Epithelial cell of proximal tubule (primary cell): ENCODE results near the gene SPTLC1. TPM values are rescaled to one million over a fixed set of nuclear protein-coding genes. Genes with fewer than 3 reads are reported as not detected.

Experiments
- DNase-seq: peaks from one replicate; pipeline ENCODE4 v3.0.0-alpha.2; 2011; ENCODE audit warnings: low read depth
- H3K4me3 ChIP-seq: 2 replicates; pipeline ENCODE4 v1.5.1; 2011; ENCODE audit warnings: low read depth, mild to moderate bottlenecking, low read length
- CTCF ChIP-seq: conservative IDR thresholded peaks from 2 replicates; pipeline ENCODE4 v1.5.1; 2012; ENCODE audit warnings: low read depth, mild to moderate bottlenecking, low read length
- total RNA-seq: library from RNA; depleted of rRNA; stranded (reverse); fragments of >200 nt; gene quantifications from 2 replicates; pipeline ENCODE4 v1.2.3, GENCODE V29; 2015

The SPTLC1 gene
- total RNA-seq, 1 donor from 2014 or later = 84.4 TPM

DNA sequence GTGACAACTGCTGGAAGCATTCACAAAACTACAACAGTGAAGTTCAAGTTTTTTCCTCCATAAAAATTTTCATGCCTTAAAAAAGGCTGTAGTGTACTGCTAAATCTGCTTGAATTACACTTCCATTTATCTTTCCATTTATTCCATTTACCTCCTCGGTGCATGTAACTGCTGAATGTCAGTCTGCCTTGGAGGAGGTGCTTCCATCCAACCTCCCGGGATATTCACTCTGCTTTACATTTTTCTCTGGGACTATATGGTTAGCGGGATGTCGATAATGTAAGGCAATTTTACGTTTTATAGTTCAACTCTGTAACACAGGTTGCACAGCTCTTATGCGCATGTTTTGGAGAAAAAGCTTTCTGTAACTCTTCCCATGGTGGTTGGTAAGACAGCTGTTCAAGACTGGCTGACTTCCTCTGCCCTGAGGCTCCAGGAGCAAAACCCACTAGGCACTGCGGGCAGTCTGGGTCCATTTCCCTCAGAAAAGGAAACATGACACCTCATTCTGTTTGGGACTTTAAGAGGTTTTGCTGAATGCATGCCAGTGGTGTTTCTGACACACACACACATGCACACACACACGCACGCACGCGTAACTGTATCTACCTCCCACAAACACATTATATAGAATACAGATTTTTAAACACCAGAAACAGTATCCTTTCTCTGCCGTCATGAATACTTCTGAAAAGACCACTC is 66.1 kb downstream of the SPTLC1 start:
- no peak for DNase-seq
- no peak overlapping the region for H3K4me3 ChIP-seq
- TF ChIP-seq CTCF = no peak

- TF ChIP-seq CTCF = no peak
- H3K4me3 ChIP-seq = no peak overlapping the region
- no peak for DNase-seq
These were observed 67.7 kb downstream of the SPTLC1 start for GRCh38 chr9:92047500-92047899.

DNA sequence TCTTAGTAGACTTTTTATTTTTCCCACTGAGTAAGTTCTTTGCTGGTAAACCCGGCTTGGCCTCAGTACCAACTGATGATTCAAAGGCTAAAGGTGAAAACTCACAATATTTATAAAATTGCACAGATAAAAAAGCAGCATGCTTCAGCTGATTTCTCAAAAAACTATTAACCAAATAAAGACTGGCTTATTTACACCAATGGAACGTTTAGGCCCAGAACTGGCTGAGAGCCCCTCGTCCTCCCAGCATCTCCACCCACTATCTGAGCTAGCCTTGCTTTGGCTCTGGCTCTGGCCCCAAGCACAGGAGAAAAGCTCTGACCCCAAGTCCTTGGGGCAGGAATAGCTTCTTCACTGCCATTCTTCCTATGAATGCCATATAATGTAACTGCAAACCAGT is 68.5 kb downstream of the SPTLC1 start:
- TF ChIP-seq CTCF = no peak
- no peak overlapping the region for H3K4me3 ChIP-seq
- no peak for DNase-seq

DNA sequence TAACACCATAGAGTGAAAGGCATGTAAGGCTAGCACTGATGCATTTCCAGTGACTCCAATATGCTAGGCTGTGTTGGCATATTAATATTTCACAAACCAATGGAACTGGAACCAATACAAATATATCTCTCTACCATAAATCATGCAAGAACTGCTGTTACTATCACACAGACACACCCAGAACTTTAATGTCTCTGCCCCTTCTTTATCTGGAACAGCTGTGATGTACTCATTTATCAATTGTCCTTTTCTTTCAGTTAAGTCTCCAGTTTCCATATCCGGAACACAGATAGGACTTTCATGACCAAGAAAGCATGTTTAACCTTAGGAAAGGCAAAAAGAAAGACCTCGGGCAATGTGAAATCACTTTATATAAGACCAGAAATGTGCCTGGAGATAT is 70.3 kb downstream of the SPTLC1 start:
- TF ChIP-seq CTCF = no peak
- H3K4me3 ChIP-seq = no peak overlapping the region
- DNase-seq = no peak

- no peak for DNase-seq
- no peak overlapping the region for H3K4me3 ChIP-seq
- no peak for TF ChIP-seq CTCF
These were observed 72.2 kb downstream of the SPTLC1 start for GRCh38 chr9:92043002-92043401.

DNA sequence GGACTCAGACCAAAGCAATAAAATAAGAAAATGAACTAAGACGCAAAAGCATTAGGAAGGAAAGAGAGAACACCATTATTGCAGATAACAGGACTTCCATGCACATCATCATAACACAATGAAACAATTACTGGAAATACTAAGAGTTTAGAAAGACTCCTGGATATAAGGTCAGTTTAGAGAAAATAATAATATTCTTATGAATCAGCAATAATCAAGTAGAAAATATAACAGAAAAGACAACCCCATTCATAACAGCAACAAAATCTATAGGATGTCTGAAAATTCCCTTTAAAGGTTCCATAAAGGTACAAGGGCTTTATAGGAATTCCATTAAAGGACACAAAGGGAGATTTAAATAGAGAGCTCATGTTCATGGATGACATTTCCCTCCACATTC is 73.0 kb downstream of the SPTLC1 start:
- DNase-seq = no peak
- TF ChIP-seq CTCF = no peak
- no peak overlapping the region for H3K4me3 ChIP-seq

- TF ChIP-seq CTCF = no peak
- H3K4me3 ChIP-seq = no peak overlapping the region
- no peak for DNase-seq
These were observed 78.5 kb downstream of the SPTLC1 start for GRCh38 chr9:92036756-92037155.
